ENCODE data around the gene ZXDC. TPM values are rescaled to one million over a fixed set of nuclear protein-coding genes. Genes with fewer than 3 reads are reported as not detected.

The ZXDC gene, protein sequence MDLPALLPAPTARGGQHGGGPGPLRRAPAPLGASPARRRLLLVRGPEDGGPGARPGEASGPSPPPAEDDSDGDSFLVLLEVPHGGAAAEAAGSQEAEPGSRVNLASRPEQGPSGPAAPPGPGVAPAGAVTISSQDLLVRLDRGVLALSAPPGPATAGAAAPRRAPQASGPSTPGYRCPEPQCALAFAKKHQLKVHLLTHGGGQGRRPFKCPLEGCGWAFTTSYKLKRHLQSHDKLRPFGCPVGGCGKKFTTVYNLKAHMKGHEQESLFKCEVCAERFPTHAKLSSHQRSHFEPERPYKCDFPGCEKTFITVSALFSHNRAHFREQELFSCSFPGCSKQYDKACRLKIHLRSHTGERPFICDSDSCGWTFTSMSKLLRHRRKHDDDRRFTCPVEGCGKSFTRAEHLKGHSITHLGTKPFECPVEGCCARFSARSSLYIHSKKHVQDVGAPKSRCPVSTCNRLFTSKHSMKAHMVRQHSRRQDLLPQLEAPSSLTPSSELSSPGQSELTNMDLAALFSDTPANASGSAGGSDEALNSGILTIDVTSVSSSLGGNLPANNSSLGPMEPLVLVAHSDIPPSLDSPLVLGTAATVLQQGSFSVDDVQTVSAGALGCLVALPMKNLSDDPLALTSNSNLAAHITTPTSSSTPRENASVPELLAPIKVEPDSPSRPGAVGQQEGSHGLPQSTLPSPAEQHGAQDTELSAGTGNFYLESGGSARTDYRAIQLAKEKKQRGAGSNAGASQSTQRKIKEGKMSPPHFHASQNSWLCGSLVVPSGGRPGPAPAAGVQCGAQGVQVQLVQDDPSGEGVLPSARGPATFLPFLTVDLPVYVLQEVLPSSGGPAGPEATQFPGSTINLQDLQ
- 15.5 and 29.5 TPM in 2 replicates for total RNA-seq

DNA sequence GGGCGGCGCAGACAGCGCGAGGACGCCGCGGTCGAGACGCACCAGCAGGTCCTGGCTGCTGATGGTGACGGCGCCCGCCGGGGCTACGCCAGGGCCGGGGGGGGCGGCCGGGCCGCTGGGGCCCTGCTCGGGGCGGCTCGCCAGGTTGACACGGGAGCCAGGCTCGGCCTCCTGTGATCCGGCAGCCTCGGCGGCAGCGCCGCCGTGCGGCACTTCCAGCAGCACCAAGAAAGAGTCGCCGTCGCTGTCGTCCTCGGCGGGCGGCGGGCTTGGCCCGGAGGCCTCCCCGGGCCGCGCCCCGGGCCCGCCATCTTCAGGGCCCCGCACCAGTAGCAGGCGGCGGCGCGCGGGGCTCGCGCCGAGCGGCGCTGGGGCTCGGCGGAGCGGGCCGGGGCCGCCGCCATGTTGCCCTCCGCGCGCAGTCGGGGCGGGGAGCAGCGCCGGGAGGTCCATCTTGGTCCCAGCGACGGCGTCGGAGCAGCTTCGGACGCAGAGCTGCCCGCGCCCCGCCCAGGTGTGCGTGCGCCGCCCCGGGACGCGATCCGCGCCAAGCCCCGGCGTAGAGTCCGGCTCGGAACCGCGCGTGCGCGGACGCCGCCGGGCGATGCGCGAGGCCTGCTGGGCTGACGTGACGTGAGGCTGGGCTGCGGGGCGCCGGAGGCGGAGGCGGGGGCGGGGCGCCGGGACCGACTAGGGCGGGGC, at the start of gene ZXDC:
Gene ZXDC (minus strand): TSS at position 479 of the 702 bp plus-strand sequence. CDS start 26 bp downstream, at position 453.
- DNase-seq (ENCODE audit: low read depth): peak; percentile 79

DNA sequence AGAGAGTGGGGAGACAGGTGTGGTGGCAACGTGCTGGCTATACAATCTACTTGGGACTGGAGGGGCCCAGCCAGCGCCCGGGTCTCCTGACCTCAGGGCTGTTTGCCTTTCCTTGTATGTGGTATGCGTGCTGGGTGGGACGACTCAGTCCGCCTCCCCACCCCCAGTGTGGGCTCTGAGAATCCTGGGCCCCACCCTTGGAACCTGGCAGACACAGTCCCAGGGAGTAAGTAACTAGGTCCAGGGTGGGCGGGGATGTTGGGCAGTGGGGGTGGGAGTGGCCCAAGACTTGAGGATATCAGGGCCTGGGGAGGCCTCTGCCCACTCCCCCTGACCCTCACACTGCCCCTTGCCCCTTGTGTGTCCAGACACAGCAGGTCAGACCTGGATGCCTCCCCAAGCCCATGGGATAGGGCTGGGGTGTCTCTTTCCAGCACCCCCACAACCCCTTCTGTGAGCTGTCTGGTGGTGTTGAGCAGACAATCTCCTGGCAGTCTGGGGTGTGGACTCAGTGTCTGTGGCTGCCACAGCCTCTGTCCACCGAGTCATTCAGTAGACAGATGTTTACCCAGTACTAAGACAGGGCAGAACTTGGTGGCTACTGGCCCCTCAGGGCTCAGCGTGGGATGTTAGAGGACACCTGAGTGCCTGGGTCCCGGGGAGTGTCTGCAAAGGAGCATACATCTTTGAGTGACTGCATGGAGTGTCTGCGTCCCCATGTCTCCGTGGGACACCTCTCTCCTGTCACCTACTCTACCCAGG, 49.6 kb upstream of the ZXDC start:
- DNase-seq (ENCODE audit: low read depth): no peak

DNA sequence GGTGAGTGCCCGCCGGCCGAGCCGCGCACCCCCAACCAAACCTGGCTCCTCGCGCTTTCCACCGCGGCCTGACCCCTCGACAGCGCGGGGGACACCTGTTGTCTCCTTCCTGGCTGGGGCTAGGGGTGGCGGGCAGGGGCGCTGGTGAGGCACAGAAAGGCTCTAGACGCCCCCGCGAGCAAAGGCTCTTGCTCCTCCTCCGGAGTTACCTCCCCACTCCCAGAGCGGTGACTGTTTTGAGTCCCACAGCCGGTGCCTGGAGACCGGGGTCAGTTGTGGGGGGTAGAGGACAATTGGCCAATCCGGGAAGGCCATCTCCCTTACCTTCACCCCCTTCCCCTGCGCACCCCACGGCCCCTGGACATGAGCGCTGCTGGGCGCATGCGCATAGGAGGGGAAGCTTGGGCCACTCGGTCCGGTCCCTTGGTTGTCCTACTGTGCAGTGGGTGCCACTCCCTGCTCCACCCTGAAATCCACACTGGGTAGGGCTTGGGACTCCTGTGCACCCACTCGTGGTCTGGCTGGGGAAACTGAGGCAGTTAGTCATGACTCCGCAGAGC, 48.8 kb upstream of the ZXDC start:
- DNase-seq (ENCODE audit: low read depth): no peak

DNA sequence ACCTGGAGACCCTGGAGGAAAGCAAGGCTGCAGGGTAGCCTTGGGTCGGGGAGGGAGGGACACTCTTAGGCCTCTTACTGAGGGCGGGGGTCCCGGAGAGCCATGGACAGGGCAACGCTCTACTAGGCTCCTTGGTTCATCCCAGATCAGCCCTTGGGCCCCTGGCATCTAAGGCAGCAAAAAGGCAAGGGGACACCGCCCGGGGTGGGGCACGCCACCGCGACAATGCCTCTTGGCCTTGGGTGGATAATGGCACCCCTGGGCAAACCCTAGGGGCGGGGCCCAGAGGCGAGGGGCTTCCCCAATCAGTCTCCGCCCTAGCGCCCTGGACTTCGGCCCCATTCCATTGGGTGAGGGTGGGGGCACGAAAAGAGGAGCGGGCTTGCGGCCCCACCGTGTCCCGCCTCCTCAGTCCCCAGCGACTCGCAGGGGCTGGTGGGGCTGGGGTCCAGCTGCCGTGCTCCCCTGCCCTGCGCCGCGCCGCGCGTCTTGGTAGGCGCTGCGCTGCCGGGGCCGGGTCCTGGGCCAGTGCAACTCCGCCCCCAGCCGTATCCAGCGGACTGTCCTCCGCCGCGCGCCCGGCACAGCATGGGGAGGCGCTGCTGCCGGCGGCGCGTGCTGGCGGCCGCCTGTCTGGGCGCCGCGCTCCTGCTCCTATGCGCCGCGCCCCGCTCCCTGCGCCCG, 48.2 kb upstream of the ZXDC start, which contains the start of gene CHST13:
Gene CHST13 (plus strand): TSS at position 411 of the 684 bp plus-strand sequence. CDS start 178 bp downstream, at position 589.
- DNase-seq (ENCODE audit: low read depth): no peak

DNA sequence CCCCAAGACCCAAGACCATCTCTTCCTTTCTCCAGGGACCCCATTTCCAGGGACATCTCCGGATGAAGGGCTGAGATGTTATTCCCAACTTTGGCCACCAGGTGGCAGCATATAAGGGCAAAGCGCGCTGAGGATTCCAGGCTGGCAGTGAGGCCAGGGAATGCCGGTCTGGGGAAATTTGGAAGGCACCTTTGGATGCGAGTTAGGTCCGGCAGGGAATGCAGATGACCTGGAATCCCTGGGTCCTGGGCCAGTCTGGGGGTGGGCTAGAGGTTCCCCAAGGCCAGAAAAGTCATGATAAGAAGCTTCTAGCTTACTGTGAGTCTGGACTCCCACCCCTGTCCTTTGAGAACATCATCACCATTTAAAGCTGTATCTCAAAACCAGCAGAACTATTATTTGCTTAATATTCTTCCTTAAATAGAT, 46.7 kb upstream of the ZXDC start:
- peak; percentile 18 for DNase-seq (ENCODE audit: low read depth)

DNA sequence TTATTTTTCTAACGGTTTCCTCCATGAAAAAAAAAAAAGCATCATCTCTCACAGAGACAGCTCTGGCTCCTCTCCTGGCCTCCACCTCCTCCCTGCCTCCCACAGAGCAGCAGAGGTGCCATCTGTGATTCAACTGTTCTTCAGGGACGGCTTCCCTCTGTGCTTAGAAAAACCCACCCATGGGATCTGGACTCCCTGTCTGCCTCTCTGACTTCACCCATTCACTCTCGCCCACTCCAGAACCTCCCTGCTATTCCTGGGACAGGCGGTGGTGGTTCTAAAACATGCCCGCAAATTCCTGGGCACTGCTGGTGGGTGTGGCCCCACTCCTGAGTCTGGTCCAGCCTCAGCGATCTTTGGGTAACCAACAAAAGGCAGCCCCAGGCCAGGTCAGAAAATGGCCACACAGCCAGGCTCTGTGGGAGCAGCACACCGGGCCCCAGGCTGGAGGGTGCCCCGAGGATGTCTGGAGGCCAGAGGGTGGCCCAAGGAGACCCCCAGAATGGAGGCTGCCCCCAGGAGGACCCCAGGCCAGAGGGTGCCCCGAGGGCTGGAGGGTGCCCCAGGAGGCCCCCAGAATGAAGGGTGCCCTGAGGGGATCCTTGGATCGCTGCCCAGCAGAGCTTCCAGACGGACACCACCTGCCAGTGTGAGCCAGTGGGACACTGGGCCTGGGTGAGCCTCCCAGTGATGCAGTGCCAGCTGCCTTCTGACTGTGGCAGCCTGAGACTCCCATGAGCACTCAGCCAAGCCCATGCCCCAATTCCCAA, 45.6 kb upstream of the ZXDC start:
- DNase-seq (ENCODE audit: low read depth): no peak

DNA sequence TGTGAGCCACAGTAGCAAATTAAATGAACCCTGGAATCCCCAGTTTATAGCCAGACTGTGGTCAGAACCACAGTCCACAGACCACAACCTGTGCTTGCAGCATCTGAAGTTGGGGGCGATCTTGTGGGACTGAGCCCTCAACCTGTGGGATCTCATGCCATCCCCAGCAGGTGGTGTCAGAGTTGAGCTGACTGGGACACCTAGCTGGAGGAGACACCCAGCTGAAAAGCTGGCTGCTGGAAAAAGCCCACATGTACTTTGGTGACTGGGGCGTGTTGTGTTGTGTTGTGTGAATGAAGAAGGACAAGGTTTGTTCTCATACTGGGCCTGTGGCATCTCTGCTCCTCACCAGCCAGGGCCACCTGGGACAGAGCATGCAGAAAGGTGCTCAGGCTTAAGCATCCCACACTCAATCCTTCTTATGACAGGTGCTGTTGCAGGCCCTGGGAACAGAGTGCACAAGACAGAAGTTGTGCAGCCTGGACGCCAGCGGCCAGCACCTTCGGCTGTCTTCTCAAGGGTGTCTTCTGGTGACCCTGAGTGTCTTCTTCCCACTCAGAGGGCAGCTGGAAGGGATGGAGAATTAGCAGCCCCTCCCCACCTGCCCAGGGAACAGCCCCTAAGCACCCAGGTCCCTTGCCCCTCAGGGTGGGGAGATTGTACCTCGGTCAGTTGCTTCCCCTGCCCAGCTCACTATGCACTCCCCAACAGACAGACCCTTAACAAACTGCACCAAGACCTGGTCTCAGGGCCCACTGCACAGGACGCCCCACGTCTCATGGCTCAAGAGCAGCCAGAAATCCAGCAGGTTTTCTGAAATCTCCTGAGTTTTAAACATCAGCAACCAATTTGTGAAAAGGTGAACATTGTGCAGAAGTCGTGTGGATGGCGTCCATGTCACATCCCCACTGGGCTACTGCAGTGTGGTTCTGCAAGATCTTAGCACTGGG, 44.1 kb upstream of the ZXDC start:
- no peak for DNase-seq (ENCODE audit: low read depth)

DNA sequence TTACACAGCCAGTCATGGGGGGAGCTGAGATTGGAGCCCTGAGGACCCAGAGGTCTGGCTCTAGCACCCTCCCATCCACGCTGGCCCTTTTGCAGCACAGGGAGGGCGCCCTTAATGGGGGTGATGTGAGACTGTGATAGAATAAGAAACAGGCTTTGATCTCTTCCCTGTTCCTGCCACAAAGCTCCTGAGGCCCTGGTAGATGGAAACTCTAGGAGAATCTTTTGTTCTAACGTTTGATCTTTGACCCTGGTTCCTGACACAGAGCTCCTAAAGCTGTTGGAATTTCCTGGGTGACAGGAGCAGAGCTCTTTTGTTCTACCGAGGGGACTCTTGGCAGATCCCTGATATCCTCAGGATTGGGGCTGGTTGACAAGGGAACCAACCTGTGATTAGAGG, 43.1 kb upstream of the ZXDC start:
- DNase-seq (ENCODE audit: low read depth): no peak

DNA sequence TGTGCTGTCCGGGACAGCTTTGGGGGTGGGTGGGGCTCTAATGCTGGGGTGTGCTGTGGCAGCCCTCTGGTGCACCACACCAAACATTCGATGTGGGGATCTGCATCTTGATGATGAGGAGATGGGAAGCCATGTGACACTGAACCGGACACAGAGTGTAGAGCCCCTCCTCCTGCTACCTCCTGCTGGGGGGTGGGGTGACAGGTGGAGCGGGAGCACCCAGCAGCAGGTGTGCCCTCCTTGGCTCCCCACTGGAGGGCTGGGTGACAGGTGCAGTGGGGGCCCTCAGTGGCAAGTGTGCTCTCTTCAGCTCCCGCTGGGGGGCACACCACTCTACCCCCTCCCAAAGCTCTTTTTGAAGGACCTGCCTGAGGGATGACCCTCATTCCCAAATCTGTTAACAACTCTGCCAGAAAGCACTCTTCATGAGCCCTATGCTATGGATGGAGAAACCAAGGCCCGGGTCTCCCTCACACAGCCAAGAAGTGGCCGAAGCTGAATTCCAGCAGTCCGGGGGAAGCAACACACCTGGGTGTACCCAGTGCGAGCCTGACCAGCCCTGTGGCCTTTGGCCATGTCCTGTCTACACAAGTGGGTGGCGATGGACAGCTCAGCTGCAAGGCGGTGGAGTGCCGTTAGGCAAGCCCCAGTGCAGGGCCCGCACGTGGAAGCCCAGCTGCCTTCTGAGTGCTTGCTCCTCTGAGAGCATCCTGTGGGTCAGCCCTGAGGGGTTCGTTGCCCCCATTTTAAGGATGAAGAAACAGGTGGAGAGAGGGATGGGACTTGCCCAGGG, 42.5 kb upstream of the ZXDC start:
- DNase-seq (ENCODE audit: low read depth): no peak

DNA sequence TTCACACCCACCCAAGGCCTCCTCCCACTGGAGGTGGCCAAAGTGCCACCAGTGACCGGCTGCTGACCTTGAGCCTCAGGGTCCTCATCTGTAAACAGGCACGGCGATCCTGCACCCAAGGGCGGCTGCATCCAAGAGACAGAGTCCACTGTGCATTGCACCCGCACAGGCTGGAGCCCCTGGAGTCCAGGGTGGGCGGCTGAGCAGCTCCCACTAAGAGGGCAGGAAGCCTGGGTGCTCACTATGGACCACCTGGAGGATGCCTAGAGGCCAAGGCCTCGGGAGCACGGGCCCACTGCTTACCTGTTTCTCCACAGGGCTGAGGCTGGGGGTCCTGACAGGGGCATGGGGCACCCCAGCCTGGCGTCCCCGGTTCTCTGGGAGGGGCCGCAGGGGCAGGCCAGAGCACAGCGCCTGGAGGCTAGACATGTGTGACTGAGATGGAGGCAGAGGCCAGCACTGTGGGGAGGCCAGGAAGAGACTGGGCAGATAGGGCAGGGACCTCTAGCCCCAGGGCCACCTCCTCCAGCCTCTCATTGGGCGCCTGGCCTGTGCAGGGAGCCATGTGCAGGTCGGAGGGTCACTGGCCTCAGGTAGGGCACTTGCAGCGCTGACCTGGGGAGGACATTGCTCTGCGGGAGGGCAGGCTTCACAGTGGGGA, 41.7 kb upstream of the ZXDC start, which contains the start of gene UROC1:
Gene UROC1 (minus strand): TSS at position 483 of the 661 bp plus-strand sequence. CDS start 54 bp downstream, at position 429.
- DNase-seq (ENCODE audit: low read depth): no peak

DNA sequence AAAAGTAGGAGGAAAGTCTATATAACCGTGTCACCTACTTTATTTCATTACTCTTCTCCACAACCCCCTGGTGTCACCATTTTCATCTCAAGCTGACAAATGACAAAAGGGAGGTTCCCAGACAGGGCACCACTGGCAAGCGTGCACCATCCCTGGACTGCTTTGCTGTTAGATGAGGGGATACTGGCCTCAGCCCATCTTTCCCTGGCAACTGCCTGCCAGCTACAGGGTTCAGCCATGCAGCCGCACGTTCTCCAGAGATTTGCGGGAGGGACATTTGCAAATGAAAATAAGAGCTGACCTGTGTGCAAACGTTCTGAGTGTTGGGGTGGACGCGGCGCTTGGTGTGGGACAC, 41.2 kb upstream of the ZXDC start:
- DNase-seq (ENCODE audit: low read depth): no peak

DNA sequence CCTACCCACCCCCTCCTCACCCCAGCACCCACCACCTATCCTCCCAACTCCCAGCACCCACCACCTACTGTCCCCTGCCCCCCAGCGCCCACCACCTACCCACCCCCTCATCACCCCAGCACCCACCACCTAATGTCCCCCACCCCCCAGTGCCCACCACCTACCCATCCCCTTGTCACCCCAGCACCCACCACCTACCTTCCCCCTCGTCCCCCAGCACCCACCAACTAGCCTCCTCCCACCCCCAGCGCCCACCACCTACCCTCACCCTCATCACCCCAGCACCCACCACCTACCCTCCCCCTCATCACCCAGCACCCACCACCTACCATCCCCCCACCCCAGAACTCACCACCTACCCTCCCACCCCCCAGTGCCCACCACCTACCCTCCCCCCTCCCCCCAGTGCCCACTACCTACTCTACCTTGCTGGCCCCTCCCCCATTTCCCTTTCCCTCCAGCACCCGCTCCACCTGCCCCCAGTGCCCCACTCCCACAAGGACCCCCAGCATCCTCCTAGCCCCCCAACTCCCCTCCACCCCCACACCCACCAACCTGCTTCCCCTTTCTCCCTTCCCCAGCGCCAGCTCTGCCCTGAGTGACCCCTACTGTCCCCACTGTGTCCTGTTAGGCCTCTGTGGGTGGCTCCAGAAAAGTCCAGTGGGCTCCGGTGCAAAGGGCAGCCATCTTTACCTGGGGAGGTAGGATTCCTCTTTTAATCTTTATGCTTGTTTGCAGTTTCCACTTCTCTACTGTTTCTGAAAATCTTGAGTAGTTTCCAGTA, 40.7 kb upstream of the ZXDC start:
- no peak for DNase-seq (ENCODE audit: low read depth)

DNA sequence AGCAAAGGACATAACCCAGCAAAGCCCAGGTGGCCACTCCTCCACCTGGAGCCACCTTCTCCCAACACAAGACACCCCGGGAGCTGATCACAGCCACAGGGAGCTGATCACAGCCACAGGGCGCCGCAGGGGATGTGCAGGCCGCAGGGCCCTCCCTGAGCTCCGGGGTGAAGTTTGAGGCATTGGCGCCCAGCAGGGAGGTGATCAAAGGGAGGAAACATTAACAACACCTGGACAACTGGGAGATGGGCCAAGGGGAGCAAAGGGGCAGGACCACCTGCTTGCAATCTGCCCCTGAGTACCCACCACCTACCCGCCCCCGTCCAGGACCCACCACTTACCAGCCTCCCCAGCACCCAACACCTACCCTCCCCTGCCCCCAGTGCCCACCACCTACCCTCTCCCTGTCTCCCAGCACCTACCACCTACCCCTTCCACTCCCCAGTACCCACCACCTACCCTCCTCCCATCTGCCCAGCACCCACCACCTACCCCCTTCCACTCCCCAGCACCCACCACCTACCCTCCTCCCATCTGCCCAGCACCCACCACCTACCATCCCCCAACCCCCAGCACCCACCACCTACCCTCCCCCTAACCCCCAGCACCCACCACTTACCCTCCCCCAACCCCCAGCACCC, 39.5 kb upstream of the ZXDC start:
- DNase-seq (ENCODE audit: low read depth): no peak

DNA sequence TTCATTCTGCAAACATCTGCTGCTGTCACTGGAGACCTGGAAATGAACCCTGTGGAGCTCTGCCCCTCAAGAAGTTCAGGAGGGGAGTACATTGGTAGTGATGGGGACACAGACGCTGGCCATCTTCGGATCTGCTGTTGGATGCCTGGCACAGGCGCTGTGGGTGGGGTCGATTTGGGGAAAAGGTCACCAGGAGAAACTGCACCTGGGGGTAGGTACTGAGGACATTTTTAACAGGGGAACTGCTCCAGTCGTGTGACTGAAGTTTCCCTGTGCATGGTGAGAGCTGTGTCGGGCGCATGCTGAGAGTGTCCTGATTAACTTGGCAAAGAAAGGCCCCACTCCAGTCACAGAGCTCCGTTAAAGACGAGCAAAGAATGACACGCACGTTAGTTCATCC, 38.5 kb upstream of the ZXDC start:
- DNase-seq (ENCODE audit: low read depth): no peak

DNA sequence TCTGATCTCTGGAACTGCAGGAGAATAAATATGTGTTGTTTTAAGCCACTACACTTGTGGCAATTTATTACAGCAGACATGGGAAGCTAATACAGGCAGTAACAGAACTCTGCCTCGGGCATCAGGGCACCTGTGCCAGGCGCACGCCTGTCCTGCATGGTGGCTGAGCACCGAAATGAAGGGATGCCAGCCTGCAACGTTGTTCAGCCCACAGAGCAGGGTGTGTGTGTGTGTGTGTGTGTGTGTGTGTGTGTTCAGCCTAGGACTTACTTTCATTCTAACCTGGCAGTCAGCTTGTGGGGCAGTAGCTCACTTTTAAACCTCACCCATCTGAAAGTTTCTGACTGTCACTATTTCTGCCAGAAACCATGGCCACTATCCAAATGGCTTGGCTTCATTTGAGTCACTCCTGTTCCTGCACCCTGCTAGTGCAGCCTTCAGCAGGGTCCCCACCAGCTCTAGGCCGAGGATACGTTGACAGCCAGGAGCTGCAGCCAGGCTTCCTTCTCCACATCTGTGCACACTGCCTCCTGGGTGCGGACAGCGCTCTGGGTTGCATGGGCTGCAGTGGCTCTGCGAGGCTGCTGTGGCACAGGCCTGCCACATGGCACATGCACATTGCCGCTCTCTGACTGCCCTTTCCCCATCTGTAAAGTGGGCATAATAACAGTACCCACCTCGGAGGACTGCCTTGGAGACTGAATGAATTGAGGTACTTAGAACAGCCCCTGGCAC, 37.4 kb upstream of the ZXDC start:
- no peak for DNase-seq (ENCODE audit: low read depth)

All from renal cortical epithelial cell (primary cell).